GM18951 (cell line): ENCODE results near the gene IPO13.

Experiments used
- POLR2A ChIP-seq: IDR thresholded peaks from 4 replicates; pipeline ENCODE4 v1.6.1; 2011; ENCODE audit warnings: mild to moderate bottlenecking; ENCODE audit not compliant: insufficient read length, insufficient read depth; ENCODE audit errors: extremely low read depth
- in situ Hi-C: fragments of 300-500 bp; cut with MboI; formaldehyde crosslinking; loops from one replicate; pipeline ENCODE4 v1.12.0; 2022; ENCODE audit warnings: low sequenced_read_pairs, mixed read lengths, inconsistent platforms; ENCODE audit not compliant: unreplicated experiment

Gene IPO13

GRCh38 chr1:43913051-43913501, 33.7 kb upstream of the IPO13 start:
- in situ Hi-C loops, result no loop called here
- no peak for TF ChIP-seq POLR2A

GRCh38 chr1:43913666-43914360, 32.9 kb upstream of the IPO13 start:
- in situ Hi-C loops, result no loop called here
- no peak for TF ChIP-seq POLR2A

- in situ Hi-C loops, result no loop called here
- no peak for TF ChIP-seq POLR2A
Measured at GRCh38 chr1:43914576-43915525, 31.9 kb upstream of the IPO13 start.

GRCh38 chr1:43919906-43920305, 26.8 kb upstream of the IPO13 start:
- TF ChIP-seq POLR2A, result no peak

GRCh38 chr1:43921022-43921421, 25.7 kb upstream of the IPO13 start:
- in situ Hi-C loops, result no loop called here
- no peak for TF ChIP-seq POLR2A

More at GRCh38 chr1:43919906-43920305, 26.8 kb upstream of the IPO13 start:
- in situ Hi-C loops, result no loop called here

- in situ Hi-C loops, result no loop called here
- no peak for TF ChIP-seq POLR2A
Measured at GRCh38 chr1:43924516-43924915, 22.2 kb upstream of the IPO13 start.

GRCh38 chr1:43925846-43926245, 20.9 kb upstream of the IPO13 start:
- in situ Hi-C loops, result no loop called here
- no peak for TF ChIP-seq POLR2A

- TF ChIP-seq POLR2A, result no peak
- in situ Hi-C loops, result loop anchor here (10.0 kb wide), 2 partner anchors 176 to 396 kb away; partner anchors contain the start of gene PTPRF
Measured at GRCh38 chr1:43930168-43930948, 16.4 kb upstream of the IPO13 start.

- no peak for TF ChIP-seq POLR2A
- in situ Hi-C loops, result loop anchor here (10.0 kb wide), 2 partner anchors 176 to 396 kb away; partner anchors contain the start of gene PTPRF
Measured at GRCh38 chr1:43930949-43931275, 15.8 kb upstream of the IPO13 start.

GRCh38 chr1:43931711-43932660, 14.8 kb upstream of the IPO13 start:
- in situ Hi-C loops, result loop anchor here (10.0 kb wide), 2 partner anchors 177 to 397 kb away; partner anchors contain the start of gene PTPRF
- TF ChIP-seq POLR2A, result no peak

GRCh38 chr1:43932786-43933385, 13.9 kb upstream of the IPO13 start:
- in situ Hi-C loops, result loop anchor here (10.0 kb wide), 2 partner anchors 178 to 398 kb away; partner anchors contain the start of gene PTPRF
- TF ChIP-seq POLR2A, result no peak
